PC-9 (cell line): ENCODE measurements around the gene TELO2. TPM values are rescaled to one million over a fixed set of nuclear protein-coding genes. Genes with fewer than 3 reads are reported as not detected.

Source experiments
- BruUV-seq: library from RNA; stranded (reverse); fragments of 400-500 nt; replicated peaks from 2 replicates; lab custom pipeline; 2021; lab: Mats Ljungman, UMichigan
- CTCF ChIA-PET: fragments of 300-600 bp; sonication (Branson Sonifier 250); formaldehyde crosslinking; loops from one replicate; lab custom pipeline; 2022; ENCODE audit warnings: antibody characterized with exemption; lab: Charles Lee
- POLR2A ChIA-PET: fragments of 300-600 bp; sonication (Branson Sonifier 250); formaldehyde crosslinking; loops from one replicate; lab custom pipeline; 2022; ENCODE audit warnings: antibody characterized with exemption; ENCODE audit not compliant: unreplicated experiment; lab: Charles Lee
- DNase-seq, 2 experiments: peaks; one replicate each; pipeline versions ENCODE4 v3.0.0 to v3.0.0-alpha.2; 2015 to 2022; ENCODE audit warnings: mixed read lengths in 1 of 2
- H2AFZ ChIP-seq: fragments of 200-600 bp; sonication (generic); 2 replicates; pipeline ENCODE4 v1.8.1; 2017; ENCODE audit warnings: antibody characterized with exemption
- H3F3A ChIP-seq: fragments of 200-600 bp; sonication (generic); 2 replicates; pipeline ENCODE4 v1.8.1; 2017; ENCODE audit warnings: antibody characterized with exemption, mild to moderate bottlenecking, low read depth; ENCODE audit not compliant: insufficient read depth
- H3K27ac ChIP-seq: fragments of 200-600 bp; sonication (generic); 2 replicates; pipeline ENCODE4 v1.6.1; 2016; ENCODE audit warnings: mixed run types
- H3K27me3 ChIP-seq: fragments of 200-600 bp; sonication (generic); 2 replicates; pipeline ENCODE4 v1.6.1; 2016; ENCODE audit warnings: low read depth, mixed run types; ENCODE audit not compliant: insufficient read depth
- H3K36me3 ChIP-seq: fragments of 200-600 bp; sonication (generic); 2 replicates; pipeline ENCODE4 v1.6.1; 2016; ENCODE audit warnings: low read depth, mixed run types
- H3K4me1 ChIP-seq: fragments of 200-600 bp; sonication (generic); replicated peaks from 2 replicates; pipeline ENCODE4 v1.6.1; 2016; ENCODE audit warnings: mixed run types; ENCODE audit not compliant: insufficient read depth
- H3K4me2 ChIP-seq: fragments of 200-600 bp; sonication (generic); 2 replicates; pipeline ENCODE4 v1.6.1; 2017; ENCODE audit warnings: mixed run types
- H3K4me3 ChIP-seq: fragments of 200-600 bp; sonication (generic); 2 replicates; pipeline ENCODE4 v1.6.1; 2016; ENCODE audit warnings: mixed run types
- H3K79me2 ChIP-seq: fragments of 200-600 bp; sonication (generic); 2 replicates; pipeline ENCODE4 v1.6.1; 2017; ENCODE audit warnings: low read depth, mixed run types
- H3K9me2 ChIP-seq: fragments of 200-600 bp; sonication (generic); 2 replicates; pipeline ENCODE4 v1.8.1; 2017; ENCODE audit warnings: mild to moderate bottlenecking; ENCODE audit not compliant: insufficient read depth
- H3K9me3 ChIP-seq: fragments of 200-600 bp; sonication (generic); 2 replicates; pipeline ENCODE4 v1.8.1; 2016; ENCODE audit warnings: low read depth; ENCODE audit not compliant: insufficient read depth
- H4K20me1 ChIP-seq: fragments of 200-600 bp; sonication (generic); 2 replicates; pipeline ENCODE4 v1.8.1; 2017; ENCODE audit not compliant: insufficient read depth
- EZH2 ChIP-seq: fragments of 200-600 bp; sonication (generic); IDR thresholded peaks from 2 replicates; pipeline ENCODE4 v1.8.0; 2017; ENCODE audit warnings: antibody characterized with exemption, low read depth
- intact Hi-C: fragments of 100-400 bp; cut with micrococcal nuclease; formaldehyde crosslinking; loops from one replicate; pipeline ENCODE4 v1.10.0; 2022; ENCODE audit not compliant: unreplicated experiment
- total RNA-seq: library from RNA; stranded (reverse); gene quantifications from 2 replicates; pipeline ENCODE4 v1.2.3, GENCODE V29; 2021
- TF ChIP-seq, protein P1 (sequence below): fragments of 200-600 bp; sonication (generic); conservative IDR thresholded peaks from 2 replicates; pipeline ENCODE4 v1.6.1; 2017; ENCODE audit warnings: mixed run types, antibody characterized with exemption, mild to moderate bottlenecking, moderate library complexity

The TELO2 gene
- total RNA-seq, 1 experiment from 2014 or later = 56.0 TPM

DNA sequence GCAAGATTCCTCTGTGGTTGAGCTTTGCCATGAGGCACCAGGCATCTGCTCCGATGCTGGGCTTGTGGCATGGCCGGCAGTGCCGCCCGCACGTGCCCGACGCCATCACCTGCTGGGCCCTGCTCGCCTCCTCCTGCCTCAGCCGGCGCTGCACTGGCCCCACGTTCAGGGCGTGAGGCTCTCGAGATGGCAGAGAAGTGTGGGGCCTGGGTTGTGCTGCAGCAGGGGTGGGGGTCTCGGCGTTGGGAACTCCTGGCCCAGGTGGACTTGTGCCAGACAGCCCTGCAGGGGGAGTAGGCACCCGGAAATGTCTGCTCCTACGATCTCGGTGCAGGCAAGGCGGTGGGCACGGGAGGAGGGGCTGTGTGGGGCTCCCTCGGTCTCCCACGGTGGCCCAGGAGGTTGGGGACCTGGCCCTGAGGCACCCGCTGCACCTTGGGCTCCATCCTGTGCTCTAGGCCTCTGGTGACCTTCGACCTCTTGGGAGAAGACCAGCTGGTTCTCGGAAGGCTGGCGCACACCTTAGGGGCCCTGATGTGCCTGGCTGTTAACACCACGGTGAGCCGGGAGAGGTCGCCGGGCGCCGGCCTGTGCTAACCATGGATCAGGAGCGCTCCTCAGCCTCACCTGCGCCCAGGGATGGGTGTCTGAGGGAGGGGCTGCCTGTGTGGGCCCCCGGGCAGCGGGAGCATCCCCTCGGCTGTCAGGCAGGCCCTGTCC, 13.5 kb downstream of the TELO2 start:
- Histone ChIP-seq H4K20me1 (no peaks in the 10 kb centered on the region), H3F3A (no peaks in the 10 kb centered on the region), H3K36me3 (no peaks in the 10 kb centered on the region), H3K4me1 (no peaks in the 10 kb centered on the region), H3K27ac (no peak overlapping the region), H3K27me3 (no peaks in the 10 kb centered on the region), H3K9me3 (no peaks in the 10 kb centered on the region), H2AFZ (no peak overlapping the region), H3K9me2 (no peaks in the 10 kb centered on the region), H3K79me2 (no peaks in the 10 kb centered on the region), H3K4me2 (no peak overlapping the region), H3K4me3 (no peak overlapping the region)
- POLR2A ChIA-PET = no interaction called here
- CTCF ChIA-PET = no interaction called here
- intact Hi-C loops = no loop called here
- no peak for TF ChIP-seq EZH2
- TF ChIP-seq, protein P1, sequence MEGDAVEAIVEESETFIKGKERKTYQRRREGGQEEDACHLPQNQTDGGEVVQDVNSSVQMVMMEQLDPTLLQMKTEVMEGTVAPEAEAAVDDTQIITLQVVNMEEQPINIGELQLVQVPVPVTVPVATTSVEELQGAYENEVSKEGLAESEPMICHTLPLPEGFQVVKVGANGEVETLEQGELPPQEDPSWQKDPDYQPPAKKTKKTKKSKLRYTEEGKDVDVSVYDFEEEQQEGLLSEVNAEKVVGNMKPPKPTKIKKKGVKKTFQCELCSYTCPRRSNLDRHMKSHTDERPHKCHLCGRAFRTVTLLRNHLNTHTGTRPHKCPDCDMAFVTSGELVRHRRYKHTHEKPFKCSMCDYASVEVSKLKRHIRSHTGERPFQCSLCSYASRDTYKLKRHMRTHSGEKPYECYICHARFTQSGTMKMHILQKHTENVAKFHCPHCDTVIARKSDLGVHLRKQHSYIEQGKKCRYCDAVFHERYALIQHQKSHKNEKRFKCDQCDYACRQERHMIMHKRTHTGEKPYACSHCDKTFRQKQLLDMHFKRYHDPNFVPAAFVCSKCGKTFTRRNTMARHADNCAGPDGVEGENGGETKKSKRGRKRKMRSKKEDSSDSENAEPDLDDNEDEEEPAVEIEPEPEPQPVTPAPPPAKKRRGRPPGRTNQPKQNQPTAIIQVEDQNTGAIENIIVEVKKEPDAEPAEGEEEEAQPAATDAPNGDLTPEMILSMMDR = no peak
- DNase-seq = no peak
- BruUV-seq = no TSS peak

DNA sequence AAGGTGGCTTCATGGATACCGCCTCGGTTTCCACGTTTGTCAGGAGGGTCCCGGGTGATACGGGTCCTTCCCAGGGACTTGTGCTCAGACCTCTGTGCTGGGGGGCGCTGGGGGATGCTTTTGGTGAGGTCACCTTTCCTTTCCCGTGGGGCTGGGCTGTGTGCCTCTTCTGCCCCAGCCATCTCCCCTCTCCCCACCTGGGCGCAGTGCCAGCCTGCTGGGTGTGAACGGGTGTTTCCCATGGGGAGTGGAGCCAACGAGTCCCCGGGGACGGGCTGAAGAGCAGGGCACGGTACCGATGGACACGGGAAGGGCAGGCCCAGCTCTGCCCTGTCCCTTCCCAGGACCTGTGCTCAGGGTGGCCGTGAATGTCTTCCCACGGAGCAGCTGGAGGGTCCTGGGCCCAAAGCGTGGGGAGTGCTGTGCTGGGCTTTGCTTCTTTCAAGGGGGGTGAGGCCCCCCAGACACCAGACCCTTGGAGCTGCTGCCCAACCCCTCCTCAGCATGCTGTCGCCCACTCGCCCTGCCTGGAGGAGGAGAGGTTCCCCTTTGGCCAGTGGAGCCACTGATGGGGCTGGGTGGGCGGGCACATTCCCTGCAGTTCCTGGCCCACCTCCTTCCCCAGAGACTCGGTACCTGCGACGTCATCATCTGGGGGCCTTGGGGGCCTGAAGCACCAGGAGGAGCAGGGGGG, 15.5 kb downstream of the TELO2 start:
- no peak overlapping the region for H3K27ac ChIP-seq
- no peaks in the 10 kb centered on the region for H3F3A ChIP-seq
- intact Hi-C loops = no loop called here
- H2AFZ ChIP-seq = no peak overlapping the region
- no peaks in the 10 kb centered on the region for H3K9me2 ChIP-seq
- no peaks in the 10 kb centered on the region for H3K4me1 ChIP-seq
- H3K36me3 ChIP-seq = no peaks in the 10 kb centered on the region
- BruUV-seq = no TSS peak
- no peaks in the 10 kb centered on the region for H3K9me3 ChIP-seq
- no peaks in the 10 kb centered on the region for H4K20me1 ChIP-seq
- H3K79me2 ChIP-seq = no peaks in the 10 kb centered on the region
- ChIA-PET CTCF (no interaction called here), POLR2A (no interaction called here)
- H3K4me2 ChIP-seq = no peak overlapping the region
- no peak overlapping the region for H3K4me3 ChIP-seq
- DNase-seq = no peak
- H3K27me3 ChIP-seq = no peaks in the 10 kb centered on the region
- TF ChIP-seq EZH2 = no peak
- TF ChIP-seq, protein P1 = no peak

GRCh38 chr16:1509307-1510221, 16.4 kb downstream of the TELO2 start:
- Histone ChIP-seq H3K27ac (no peak overlapping the region), H3K4me3 (no peak overlapping the region), H3F3A (peaks cover 4% of the 10 kb centered on the region; the same call in 1 of the 2 replicates), H2AFZ (no peak overlapping the region), H3K27me3 (no peaks in the 10 kb centered on the region), H3K9me2 (no peaks in the 10 kb centered on the region), H3K9me3 (no peaks in the 10 kb centered on the region), H4K20me1 (no peaks in the 10 kb centered on the region), H3K36me3 (no peaks in the 10 kb centered on the region), H3K4me2 (no peak overlapping the region), H3K79me2 (no peaks in the 10 kb centered on the region), H3K4me1 (no peaks in the 10 kb centered on the region)
- DNase-seq = no peak
- intact Hi-C loops = no loop called here
- no TSS peak for BruUV-seq
- ChIA-PET POLR2A (no interaction called here), CTCF (no interaction called here)
- TF ChIP-seq EZH2 = no peak
- TF ChIP-seq, protein P1 = no peak
